ENCODE measurements around the gene FAM204A.

GRCh38 chr10:118374404-118374803 is 32.3 kb upstream of the FAM204A start:
- TF ChIP-seq CTCF (conservative IDR thresholded peaks at IDR 0.05) (no peak), ZFX (IDR thresholded peaks at IDR 0.05) (no peak)
